Lower lobe of right lung (tissue), 2 donors: ENCODE results near the gene SLC7A14. TPM values are rescaled to one million over a fixed set of nuclear protein-coding genes. Genes with fewer than 3 reads are reported as not detected.

ENCODE experiments used
- ATAC-seq, 2 donors: fragments of 200-7000 bp; cut with Tn5 transposase; one replicate each; pipeline ENCODE4 v1.9.1; 2020 to 2022; ENCODE audit warnings: mild to moderate bottlenecking in 2 of 2, moderate library complexity in 2 of 2
- DNase-seq: peaks from one replicate; pipeline ENCODE4 v3.0.0-alpha.2; 2020
- H3K27ac ChIP-seq: fragments of 200-600 bp; one replicate; pipeline ENCODE4 v1.8.0; 2022
- H3K27me3 ChIP-seq: fragments of 200-600 bp; one replicate; pipeline ENCODE4 v1.8.0; 2022; ENCODE audit warnings: low read depth
- H3K36me3 ChIP-seq: fragments of 200-600 bp; one replicate; pipeline ENCODE4 v1.8.0; 2022; ENCODE audit warnings: mild to moderate bottlenecking
- H3K4me1 ChIP-seq: fragments of 200-600 bp; one replicate; pipeline ENCODE4 v1.8.0; 2022
- H3K4me3 ChIP-seq: fragments of 200-600 bp; one replicate; pipeline ENCODE4 v1.8.0; 2022; ENCODE audit warnings: mild to moderate bottlenecking
- H3K9me3 ChIP-seq: fragments of 200-600 bp; one replicate; pipeline ENCODE4 v1.8.0; 2022
- intact Hi-C: fragments of 100-400 bp; cut with DNase I; formaldehyde crosslinking; loops from one replicate; pipeline ENCODE4 v1.11.0; 2022
- total RNA-seq: library from RNA; stranded (reverse); fragmentation: NEBNext Ultra II Directional; extraction: Animal tissue kit (Norgen Biotek cat#: 25700); gene quantifications from one replicate; pipeline ENCODE4 v1.2.1, GENCODE V29; 2021
- TF ChIP-seq, protein P1 (sequence below): fragments of 200-600 bp; IDR thresholded peaks from one replicate; pipeline ENCODE4 v1.8.0; 2022; ENCODE audit warnings: antibody characterized with exemption, mild to moderate bottlenecking
- donor health status: DM: no; HTN: yes; CAD: no; lungs with severe emphysema.

The SLC7A14 gene
- total RNA-seq, 1 donor from 2014 or later = 0.06 TPM

DNA sequence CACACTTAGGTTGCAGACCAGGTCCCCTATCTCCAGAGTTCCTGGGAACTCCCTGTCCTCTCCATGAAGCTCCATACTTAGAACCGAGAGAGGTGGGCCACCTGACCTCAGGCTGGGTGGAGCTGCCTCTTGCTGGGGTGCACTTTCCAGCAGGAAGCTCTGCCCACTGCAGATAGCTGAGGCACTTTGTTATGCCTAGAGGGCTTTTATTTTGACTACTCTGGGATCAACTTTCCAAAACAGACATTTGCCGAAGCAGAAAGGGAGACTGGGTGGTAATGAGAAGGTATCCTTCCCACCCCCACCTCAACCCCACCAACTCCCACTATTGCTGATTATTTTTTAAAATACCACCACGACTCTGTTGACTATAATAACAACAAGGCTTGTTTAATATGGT is 112.5 kb downstream of the SLC7A14 start:
- ATAC-seq (no peak), DNase-seq (no peak)
- Histone ChIP-seq H3K4me1 (no peaks in the 10 kb centered on the region), H3K27me3 (no peaks in the 10 kb centered on the region), H3K36me3 (no peaks in the 10 kb centered on the region), H3K4me3 (no peak overlapping the region), H3K27ac (no peak overlapping the region), H3K9me3 (no peaks in the 10 kb centered on the region)
- TF ChIP-seq, protein P1, sequence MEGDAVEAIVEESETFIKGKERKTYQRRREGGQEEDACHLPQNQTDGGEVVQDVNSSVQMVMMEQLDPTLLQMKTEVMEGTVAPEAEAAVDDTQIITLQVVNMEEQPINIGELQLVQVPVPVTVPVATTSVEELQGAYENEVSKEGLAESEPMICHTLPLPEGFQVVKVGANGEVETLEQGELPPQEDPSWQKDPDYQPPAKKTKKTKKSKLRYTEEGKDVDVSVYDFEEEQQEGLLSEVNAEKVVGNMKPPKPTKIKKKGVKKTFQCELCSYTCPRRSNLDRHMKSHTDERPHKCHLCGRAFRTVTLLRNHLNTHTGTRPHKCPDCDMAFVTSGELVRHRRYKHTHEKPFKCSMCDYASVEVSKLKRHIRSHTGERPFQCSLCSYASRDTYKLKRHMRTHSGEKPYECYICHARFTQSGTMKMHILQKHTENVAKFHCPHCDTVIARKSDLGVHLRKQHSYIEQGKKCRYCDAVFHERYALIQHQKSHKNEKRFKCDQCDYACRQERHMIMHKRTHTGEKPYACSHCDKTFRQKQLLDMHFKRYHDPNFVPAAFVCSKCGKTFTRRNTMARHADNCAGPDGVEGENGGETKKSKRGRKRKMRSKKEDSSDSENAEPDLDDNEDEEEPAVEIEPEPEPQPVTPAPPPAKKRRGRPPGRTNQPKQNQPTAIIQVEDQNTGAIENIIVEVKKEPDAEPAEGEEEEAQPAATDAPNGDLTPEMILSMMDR = no peak
- intact Hi-C loops = no loop called here

GRCh38 chr3:170471149-170471548 is 114.7 kb downstream of the SLC7A14 start:
- ATAC-seq (no peak), DNase-seq (no peak)
- H3K4me1 ChIP-seq = no peaks in the 10 kb centered on the region
- H3K9me3 ChIP-seq = no peaks in the 10 kb centered on the region
- no peak overlapping the region for H3K4me3 ChIP-seq
- no peaks in the 10 kb centered on the region for H3K36me3 ChIP-seq
- H3K27me3 ChIP-seq = no peaks in the 10 kb centered on the region
- intact Hi-C loops = no loop called here
- TF ChIP-seq, protein P1 = no peak
- no peak overlapping the region for H3K27ac ChIP-seq

GRCh38 chr3:170470063-170471016 is 115.5 kb downstream of the SLC7A14 start:
- no peaks in the 10 kb centered on the region for H3K27me3 ChIP-seq
- H3K27ac ChIP-seq = no peak overlapping the region
- TF ChIP-seq, protein P1 = no peak
- no peaks in the 10 kb centered on the region for H3K4me1 ChIP-seq
- ATAC-seq = no peak
- no peaks in the 10 kb centered on the region for H3K9me3 ChIP-seq
- intact Hi-C loops = no loop called here
- no peak overlapping the region for H3K4me3 ChIP-seq
- no peak for DNase-seq
- no peaks in the 10 kb centered on the region for H3K36me3 ChIP-seq

DNA sequence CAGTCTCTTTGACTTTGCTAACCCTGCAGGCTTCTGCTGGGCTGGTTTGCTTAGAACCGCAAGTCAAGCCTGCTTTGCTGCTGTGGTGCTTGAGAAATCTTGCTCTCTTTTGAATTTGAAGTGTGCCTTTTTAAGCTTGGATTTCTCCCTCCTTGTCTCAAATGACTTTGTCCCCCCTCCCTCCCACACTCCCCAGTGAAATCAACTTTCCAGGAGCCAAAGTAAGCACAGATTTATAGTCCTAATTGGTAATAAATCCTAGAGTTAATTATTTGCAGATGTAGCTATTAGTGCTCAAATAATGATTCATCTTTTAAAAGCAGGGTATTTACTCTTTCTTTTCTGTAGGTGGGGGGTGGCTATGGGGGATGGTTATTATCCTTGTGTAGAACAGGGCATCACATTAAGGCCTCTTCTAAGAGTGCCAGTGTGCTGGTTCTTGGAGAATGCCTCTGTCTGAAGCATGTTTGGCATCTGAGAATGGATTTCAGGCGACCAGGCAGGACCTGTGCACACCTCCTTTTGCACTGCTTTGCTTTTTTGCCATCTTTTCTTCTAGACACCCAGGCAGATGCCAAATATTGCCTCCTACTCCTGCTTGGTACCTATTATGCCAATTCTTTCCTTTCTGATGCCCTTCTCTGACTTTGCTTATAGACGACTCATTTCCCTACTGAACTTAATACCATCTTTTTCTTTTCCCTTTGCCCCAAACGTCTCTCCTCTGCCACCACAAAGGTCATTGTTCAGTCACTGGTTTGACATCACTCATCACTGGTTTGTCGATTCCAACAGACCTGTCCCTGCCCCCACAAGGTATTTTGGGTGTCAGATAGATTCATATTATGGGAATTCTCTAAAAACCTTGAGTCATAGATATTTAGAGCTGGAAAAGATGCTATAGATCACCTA is 116.5 kb downstream of the SLC7A14 start:
- DNase-seq (no peak), ATAC-seq (peak; percentile 8 to 33)
- TF ChIP-seq, protein P1 = no peak
- no peak overlapping the region for H3K4me3 ChIP-seq
- no peaks in the 10 kb centered on the region for H3K4me1 ChIP-seq
- no peaks in the 10 kb centered on the region for H3K36me3 ChIP-seq
- intact Hi-C loops = no loop called here
- H3K27ac ChIP-seq = no peak overlapping the region
- H3K27me3 ChIP-seq = no peaks in the 10 kb centered on the region
- H3K9me3 ChIP-seq = no peaks in the 10 kb centered on the region

GRCh38 chr3:170467571-170468147 is 118.2 kb downstream of the SLC7A14 start:
- Histone ChIP-seq H3K4me3 (no peak overlapping the region), H3K27ac (no peak overlapping the region), H3K4me1 (no peaks in the 10 kb centered on the region), H3K9me3 (no peaks in the 10 kb centered on the region), H3K36me3 (no peaks in the 10 kb centered on the region), H3K27me3 (no peaks in the 10 kb centered on the region)
- TF ChIP-seq, protein P1 = no peak
- DNase-seq = no peak
- ATAC-seq = no peak
- intact Hi-C loops = no loop called here
